Neutrophil (primary cell): ENCODE measurements around the gene CDKN2D.

ENCODE experiments used
- H3K27ac ChIP-seq: fragments of 200-600 bp; sonication (generic); 2 replicates; pipeline ENCODE4 v1.5.1; 2016; ENCODE audit warnings: mild to moderate bottlenecking, moderate library complexity
- H3K27me3 ChIP-seq: fragments of 200-600 bp; sonication (generic); 2 replicates; pipeline ENCODE4 v1.6.0; 2016; ENCODE audit warnings: mild to moderate bottlenecking
- H3K36me3 ChIP-seq: fragments of 200-600 bp; sonication (generic); 2 replicates; pipeline ENCODE4 v1.5.1; 2017
- H3K4me1 ChIP-seq, 2 experiments: fragments of 200-600 bp in 1 of 2; sonication (generic) in 1 of 2; 1 replicate in 1 of 2; 2 replicates in 1 of 2; pipeline versions ENCODE4 v1.5.1 to v1.6.1; 2013 to 2016; ENCODE audit warnings: low read depth in 1 of 2, low read length in 1 of 2, mild to moderate bottlenecking in 1 of 2, moderate library complexity in 1 of 2; ENCODE audit not compliant: control insufficient read depth in 1 of 2, insufficient read depth in 1 of 2
- H3K4me3 ChIP-seq, 2 experiments: fragments of 200-600 bp in 1 of 2; sonication (generic) in 1 of 2; 1 replicate in 1 of 2; 2 replicates in 1 of 2; pipeline ENCODE4 v1.5.1; 2013 to 2016; ENCODE audit warnings: low read depth in 1 of 2, low read length in 1 of 2, mild to moderate bottlenecking in 1 of 2, moderate library complexity in 1 of 2
- H3K9me3 ChIP-seq: fragments of 200-600 bp; sonication (generic); 2 replicates; pipeline ENCODE4 v1.5.1; 2016
- CTCF ChIP-seq: fragments of 200-600 bp; sonication (generic); IDR thresholded peaks from 2 replicates; pipeline ENCODE4 v1.5.1; 2016; ENCODE audit warnings: antibody characterized with exemption

The CDKN2D gene

GRCh38 chr19:10600149-10600548, 31.4 kb upstream of the CDKN2D start:
- Histone ChIP-seq H3K4me1 (peaks cover 51 to 55% of the 10 kb centered on the region in 2 experiments), H3K9me3 (no peaks in the 10 kb centered on the region)
- no peak for TF ChIP-seq CTCF

GRCh38 chr19:10593820-10594637, 25.2 kb upstream of the CDKN2D start:
- Histone ChIP-seq H3K27ac (peak overlapping the region; percentile 100), H3K36me3 (no peaks in the 10 kb centered on the region), H3K4me3 (peak overlapping the region; percentile 65 to 66), H3K27me3 (no peaks in the 10 kb centered on the region), H3K4me1 (peaks cover 91 to 92% of the 10 kb centered on the region in 2 experiments), H3K9me3 (no peaks in the 10 kb centered on the region)
- TF ChIP-seq CTCF, result no peak

More at GRCh38 chr19:10600149-10600548, 31.4 kb upstream of the CDKN2D start:
- Histone ChIP-seq H3K36me3 (no peaks in the 10 kb centered on the region), H3K27ac (no peak overlapping the region), H3K27me3 (no peaks in the 10 kb centered on the region), H3K4me3 (no peak overlapping the region)

GRCh38 chr19:10593148-10593547, 24.4 kb upstream of the CDKN2D start:
- TF ChIP-seq CTCF, result no peak

GRCh38 chr19:10587839-10588150, 19.0 kb upstream of the CDKN2D start:
- Histone ChIP-seq H3K9me3 (no peaks in the 10 kb centered on the region), H3K27ac (no peak overlapping the region), H3K27me3 (peaks cover 17% of the 10 kb centered on the region), H3K4me1 (peaks cover 48 to 62% of the 10 kb centered on the region in 2 experiments), H3K36me3 (no peaks in the 10 kb centered on the region), H3K4me3 (no peak overlapping the region)
- TF ChIP-seq CTCF, result no peak

More at GRCh38 chr19:10593148-10593547, 24.4 kb upstream of the CDKN2D start:
- Histone ChIP-seq H3K9me3 (no peaks in the 10 kb centered on the region), H3K27me3 (no peaks in the 10 kb centered on the region), H3K36me3 (no peaks in the 10 kb centered on the region), H3K4me3 (peak overlapping the region; percentile 65 to 66), H3K27ac (peak overlapping the region; percentile 100), H3K4me1 (peaks cover 90 to 91% of the 10 kb centered on the region in 2 experiments)

- H3K36me3 ChIP-seq, result no peaks in the 10 kb centered on the region
- no peak for TF ChIP-seq CTCF
- peaks cover 17% of the 10 kb centered on the region for H3K27me3 ChIP-seq
- no peaks in the 10 kb centered on the region for H3K9me3 ChIP-seq
- peaks cover 43 to 56% of the 10 kb centered on the region in 2 experiments for H3K4me1 ChIP-seq
- no peak within 1 kb of the TSS for H3K27ac ChIP-seq
- H3K4me3 ChIP-seq, result no peak within 1 kb of the TSS
Observed at GRCh38 chr19:10587022-10587838, 18.5 kb upstream of the CDKN2D start, which contains the start of gene AP1M2. AP1M2 (minus strand) TSS chr19:10587312; CDS start chr19:10587231, 81 bp downstream.
